Endothelial cell of umbilical vein (primary cell): ENCODE measurements around the gene RINT1. TPM values are rescaled to one million over a fixed set of nuclear protein-coding genes. Genes with fewer than 3 reads are reported as not detected.

Source experiments
- BruUV-seq: library from RNA; stranded (reverse); fragments of 400-500 nt; replicated peaks from 2 replicates; lab custom pipeline; 2021; lab: Mats Ljungman, UMichigan
- CTCF ChIA-PET: fragments of 300-600, 350-600 bp; sonication (Branson Sonifier 250); formaldehyde crosslinking; loops from one replicate; lab custom pipeline; 2021; ENCODE audit warnings: antibody characterized with exemption, inconsistent platforms; lab: Charles Lee
- POLR2A ChIA-PET: fragments of 300-600, 350-600 bp; sonication (Branson Sonifier 250); formaldehyde crosslinking; loops from one replicate; lab custom pipeline; 2021; ENCODE audit warnings: antibody characterized with exemption, inconsistent platforms; lab: Charles Lee
- DNase-seq: peaks from one replicate; pipeline ENCODE4 v3.0.0-alpha.2; 2011; ENCODE audit warnings: low read depth, low spot score
- FAIRE-seq: peaks from 2 replicates; lab custom pipeline; 2011; peaks lifted over from hg19 to GRCh38; lab: Jason Lieb, UNC
- H2AFZ ChIP-seq: 2 replicates; pipeline ENCODE4 v1.6.0; 2012; ENCODE audit warnings: low read depth, low read length, control low read depth, inconsistent platforms
- H3K27ac ChIP-seq: 2 replicates; pipeline ENCODE4 v1.5.1; 2011; ENCODE audit warnings: low read depth, mild to moderate bottlenecking, control low read depth, low read length, moderate library complexity; ENCODE audit not compliant: insufficient read depth
- H3K27me3 ChIP-seq, 2 experiments: 2 replicates each; pipeline versions ENCODE4 v1.6.0 to v1.6.1; 2011; ENCODE audit warnings: low read length in 2 of 2, mixed read lengths in 1 of 2; ENCODE audit not compliant: control insufficient read depth in 2 of 2, insufficient read depth in 2 of 2
- H3K36me3 ChIP-seq, 2 experiments: 2 replicates in 1 of 2; 3 replicates in 1 of 2; pipeline ENCODE4 v1.5.1; 2011; ENCODE audit warnings: low read length in 2 of 2, mild to moderate bottlenecking in 1 of 2, moderate library complexity in 1 of 2; ENCODE audit not compliant: control insufficient read depth in 2 of 2, insufficient read depth in 2 of 2; ENCODE audit errors: extremely low read depth in 1 of 2
- H3K4me1 ChIP-seq: 3 replicates; pipeline ENCODE4 v1.5.1; 2011; ENCODE audit warnings: mild to moderate bottlenecking, low read length; ENCODE audit not compliant: control insufficient read depth, insufficient read depth; ENCODE audit errors: extremely low read depth
- H3K4me2 ChIP-seq: 2 replicates; pipeline ENCODE4 v1.6.1; 2011; ENCODE audit warnings: low read length, control low read depth, mixed read lengths; ENCODE audit not compliant: insufficient read depth
- H3K4me3 ChIP-seq, 3 experiments: fragments of 200-600 bp in 1 of 3; sonication (generic), shearing (Covaris generic) in 1 of 3; replicated peaks in 1 of 3; 2 replicates each; pipeline ENCODE4 v1.5.1; 2011 to 2016; ENCODE audit warnings: control low read depth in 3 of 3, low read length in 3 of 3, mild to moderate bottlenecking in 2 of 3, inconsistent platforms in 1 of 3, low read depth in 1 of 3, moderate library complexity in 1 of 3; ENCODE audit not compliant: insufficient read depth in 1 of 3
- H3K79me2 ChIP-seq: 2 replicates; pipeline ENCODE4 v1.6.0; 2012; ENCODE audit warnings: low read length, inconsistent platforms; ENCODE audit not compliant: control insufficient read depth, insufficient read depth
- H3K9ac ChIP-seq: replicated peaks from 2 replicates; pipeline ENCODE3; 2011; ENCODE audit warnings: low read length, control low read depth; ENCODE audit not compliant: insufficient read depth; ENCODE audit errors: extremely low read depth
- H3K9me1 ChIP-seq: replicated peaks from 3 replicates; pipeline ENCODE4 v1.6.0; 2011; ENCODE audit warnings: mild to moderate bottlenecking, low read length; ENCODE audit not compliant: control insufficient read depth, insufficient read depth; ENCODE audit errors: extremely low read depth
- H3K9me3 ChIP-seq: replicated peaks from 2 replicates; pipeline ENCODE4 v1.5.1; 2012; ENCODE audit warnings: low read length, inconsistent platforms; ENCODE audit not compliant: control insufficient read depth, insufficient read depth
- H4K20me1 ChIP-seq: replicated peaks from 2 replicates; pipeline ENCODE3; 2011; ENCODE audit warnings: mild to moderate bottlenecking, low read length; ENCODE audit not compliant: control insufficient read depth, insufficient read depth; ENCODE audit errors: extremely low read depth
- CTCF ChIP-seq, 2 donors: IDR thresholded peaks; 1 replicate in 1 of 2; 2 replicates in 1 of 2; pipeline ENCODE4 v1.5.1; 2011; ENCODE audit warnings: low read length in 2 of 2, mild to moderate bottlenecking in 2 of 2, moderate library complexity in 2 of 2, control low read depth in 1 of 2, inconsistent platforms in 1 of 2, low read depth in 1 of 2; ENCODE audit not compliant: insufficient read depth in 1 of 2; ENCODE audit errors: extremely low read depth in 1 of 2
- EZH2 ChIP-seq: IDR thresholded peaks from 2 replicates; pipeline ENCODE4 v1.6.1; 2012; ENCODE audit warnings: borderline replicate concordance, low read depth, mild to moderate bottlenecking, moderate library complexity, low read length, inconsistent platforms; ENCODE audit not compliant: severe bottlenecking
- FOS ChIP-seq: IDR thresholded peaks from 2 replicates; pipeline ENCODE4 v1.6.1; 2011; ENCODE audit warnings: mild to moderate bottlenecking, low read length, moderate library complexity, borderline replicate concordance; ENCODE audit not compliant: insufficient read depth
- GATA2 ChIP-seq: IDR thresholded peaks from 2 replicates; pipeline ENCODE4 v1.7.0; 2011; ENCODE audit warnings: low read depth, mild to moderate bottlenecking, moderate library complexity, mixed read lengths, low read length; ENCODE audit not compliant: insufficient read length, insufficient read depth
- JUN ChIP-seq: IDR thresholded peaks from 2 replicates; pipeline ENCODE4 v1.6.1; 2011; ENCODE audit warnings: borderline replicate concordance, low read depth; ENCODE audit not compliant: insufficient read length, insufficient read depth
- MYC ChIP-seq: IDR thresholded peaks from one replicate; pipeline ENCODE4 v1.6.1; 2011; ENCODE audit warnings: mild to moderate bottlenecking, low read depth, low read length
- POLR2A ChIP-seq: IDR thresholded peaks from 2 replicates; pipeline ENCODE4 v1.6.1; 2012; ENCODE audit warnings: low read depth, mild to moderate bottlenecking, control low read depth, low read length
- POLR2AphosphoS5 ChIP-seq: IDR thresholded peaks from 2 replicates; pipeline ENCODE4 v1.6.1; 2012; ENCODE audit warnings: low read depth, mild to moderate bottlenecking, control low read depth, low read length, moderate library complexity; ENCODE audit not compliant: insufficient read depth
- dilution Hi-C: fragments of 300-500 bp; cut with MboI; formaldehyde crosslinking; loops from one replicate; pipeline ENCODE4 v1.15.0; 2019; ENCODE audit warnings: low sequenced_read_pairs; ENCODE audit not compliant: extremely low pct_ligation_motif_present
- intact Hi-C: fragments of 100-400 bp; cut with micrococcal nuclease; formaldehyde crosslinking; loops from one replicate; pipeline ENCODE4 v1.10.0; 2022
- polyA plus RNA-seq, 4 experiments: library from polyadenylated mRNA; depleted of rRNA in 3 of 4; stranded (reverse) in 3 of 4; unstranded in 1 of 4; fragments of >200 nt; gene quantifications; 2 replicates each; pipeline versions ENCODE4 v1.2.1 to v1.2.3, GENCODE V29; 2011 to 2012; ENCODE audit warnings: missing spikeins in 1 of 4
- total RNA-seq: library from RNA; stranded (reverse); gene quantifications from 2 replicates; pipeline ENCODE4 v1.2.3, GENCODE V29; 2021
- TF ChIP-seq, protein P1 (sequence below): IDR thresholded peaks from 2 replicates; pipeline ENCODE4 v1.6.1; 2011; ENCODE audit not compliant: insufficient read depth, insufficient read length

RINT1 gene
- total and polyA plus RNA-seq, 2 donors (not counting 3 experiments of a cell fraction or from before 2014, with no cell fraction given), result 10.8 to 23.4 TPM

GRCh38 chr7:105577251-105577650 is 45.2 kb downstream of the RINT1 start:
- H2AFZ ChIP-seq, result no peak overlapping the region
- no peaks in the 10 kb centered on the region for H3K79me2 ChIP-seq
- intact Hi-C loops (no loop called here), dilution Hi-C loops (no loop called here)
- CTCF ChIA-PET, result no interaction called here
- H3K9me1 ChIP-seq, result no peaks in the 10 kb centered on the region
- H3K4me2 ChIP-seq, result no peak overlapping the region
- H3K9me3 ChIP-seq, result no peaks in the 10 kb centered on the region
- TF ChIP-seq MYC, result no peak
- no peak for TF ChIP-seq FOS
- TF ChIP-seq POLR2AphosphoS5, result no peak
- no peak for TF ChIP-seq EZH2
- peaks cover 2% of the 10 kb centered on the region for H3K4me1 ChIP-seq
- FAIRE-seq (no peak), DNase-seq (no peak)
- H3K27ac ChIP-seq, result no peak overlapping the region
- no TSS peak for BruUV-seq
- H4K20me1 ChIP-seq, result no peaks in the 10 kb centered on the region
- H3K9ac ChIP-seq, result no peak overlapping the region
- H3K4me3 ChIP-seq, result no peak overlapping the region
- H3K27me3 ChIP-seq, result no peaks in the 10 kb centered on the region
- H3K36me3 ChIP-seq, result no peaks in the 10 kb centered on the region
- POLR2A ChIA-PET, result no interaction called here

GRCh38 chr7:105578496-105578895 is 46.5 kb downstream of the RINT1 start:
- Histone ChIP-seq H3K27ac (no peak overlapping the region), H3K36me3 (no peaks in the 10 kb centered on the region), H3K9ac (no peak overlapping the region), H3K9me3 (no peaks in the 10 kb centered on the region), H3K79me2 (no peaks in the 10 kb centered on the region), H3K4me3 (no peak overlapping the region), H3K9me1 (no peaks in the 10 kb centered on the region), H4K20me1 (no peaks in the 10 kb centered on the region), H3K4me1 (peaks cover 2% of the 10 kb centered on the region), H2AFZ (no peak overlapping the region), H3K4me2 (no peak overlapping the region), H3K27me3 (no peaks in the 10 kb centered on the region)
- DNase-seq, result no peak
- BruUV-seq, result no TSS peak
- POLR2A ChIA-PET, result no interaction called here
- intact Hi-C loops, result no loop called here
- TF ChIP-seq FOS, result no peak
- TF ChIP-seq, protein P1, sequence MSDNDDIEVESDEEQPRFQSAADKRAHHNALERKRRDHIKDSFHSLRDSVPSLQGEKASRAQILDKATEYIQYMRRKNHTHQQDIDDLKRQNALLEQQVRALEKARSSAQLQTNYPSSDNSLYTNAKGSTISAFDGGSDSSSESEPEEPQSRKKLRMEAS, result no peak
- no peak for TF ChIP-seq CTCF (IDR thresholded peaks at IDR 0.05; ENCODE audit: extremely low read depth in 1 of 2, insufficient read depth in 1 of 2, low read depth in 1 of 2, low read length in 2 of 2)
- no peak for TF ChIP-seq MYC
- TF ChIP-seq POLR2A, result no peak
- no peak for TF ChIP-seq POLR2AphosphoS5
- TF ChIP-seq EZH2, result no peak
- no peak for TF ChIP-seq JUN
- no peak for TF ChIP-seq GATA2
- FAIRE-seq, result no peak
- dilution Hi-C loops, result no loop called here
- CTCF ChIA-PET, result interaction anchor here (0.6 to 2.4 kb wide), 2 partner anchors 11 to 89 kb away, joined by 3 to 11 read pairs; no protein-coding TSS in a partner anchor
